ENCODE data around the gene SCIMP.
"Not testable (repeated sequence)": the region's sequence is repeated elsewhere in the genome, so short reads cannot be mapped to it uniquely, and the experiment has no call there.

The SCIMP gene

GRCh38 chr17:5183410-5183793, 51.3 kb downstream of the SCIMP start:
- no peak for DNase-seq

GRCh38 chr17:5182597-5183409, 51.9 kb downstream of the SCIMP start:
- DNase-seq, result no peak

- DNase-seq, result peak in 2 of 6 experiments; percentile 2 to 22
Measured at GRCh38 chr17:5181509-5182305, 53.0 kb downstream of the SCIMP start.

- DNase-seq, result no peak
Measured at GRCh38 chr17:5179003-5179402, 55.7 kb downstream of the SCIMP start.

- DNase-seq, result not testable (repeated sequence)
Measured at GRCh38 chr17:5175027-5175426, 59.6 kb downstream of the SCIMP start.

- not testable (repeated sequence) for DNase-seq
Measured at GRCh38 chr17:5165791-5166564, 68.7 kb downstream of the SCIMP start.

GRCh38 chr17:5164436-5164835, 70.2 kb downstream of the SCIMP start:
- DNase-seq, result no peak

GRCh38 chr17:5161793-5162192, 72.9 kb downstream of the SCIMP start:
- DNase-seq, result not testable (repeated sequence)

- not testable (repeated sequence) for DNase-seq
Measured at GRCh38 chr17:5160702-5161101, 74.0 kb downstream of the SCIMP start.
